Psoas muscle (tissue), 8 donors: ENCODE data around the gene IL21R. TPM values are rescaled to one million over a fixed set of nuclear protein-coding genes. Genes with fewer than 3 reads are reported as not detected.

Experiments
- ATAC-seq, 4 donors: fragments of 200-7000 bp; cut with Tn5 transposase; one replicate each; pipeline ENCODE4 v1.9.1; 2020; ENCODE audit warnings: moderate library complexity in 3 of 4, mild to moderate bottlenecking in 2 of 4
- DNase-seq, 2 donors: peaks; one replicate each; pipeline ENCODE4 v3.0.0-alpha.2; 2020
- H3K27ac ChIP-seq: fragments of 200-600 bp; one replicate; pipeline ENCODE4 v1.8.0; 2022
- H3K27me3 ChIP-seq, 3 donors: fragments of 200-600 bp in 1 of 3; one replicate each; pipeline versions ENCODE4 v1.6.1 to v1.8.0; 2013 to 2022; ENCODE audit warnings: low read length in 2 of 3, mild to moderate bottlenecking in 2 of 3, moderate library complexity in 1 of 3; ENCODE audit not compliant: insufficient read depth in 3 of 3
- H3K36me3 ChIP-seq, 2 donors: fragments of 200-600 bp in 1 of 2; one replicate each; pipeline versions ENCODE4 v1.6.1 to v1.8.0; 2013 to 2022; ENCODE audit warnings: low read depth in 1 of 2, mild to moderate bottlenecking in 1 of 2, moderate library complexity in 1 of 2; ENCODE audit not compliant: insufficient read depth in 1 of 2
- H3K4me1 ChIP-seq: fragments of 200-600 bp; one replicate; pipeline ENCODE4 v1.8.0; 2022
- H3K4me3 ChIP-seq: fragments of 200-600 bp; one replicate; pipeline ENCODE4 v1.8.0; 2022; ENCODE audit warnings: mild to moderate bottlenecking
- H3K9me3 ChIP-seq: fragments of 200-600 bp; one replicate; pipeline ENCODE4 v1.8.0; 2022
- CTCF ChIP-seq: fragments of 200-600 bp; IDR thresholded peaks from one replicate; pipeline ENCODE4 v1.8.0; 2022; ENCODE audit warnings: antibody characterized with exemption
- WGBS, 3 donors: extraction: QIAGEN DNeasy Blood & Tissue Kit; methylation state at CpG; one replicate each; pipeline versions ENCODE4 v1.1.6 to v1.1.7; 2013; 5-methylcytosine and 5-hydroxymethylcytosine counted together
- intact Hi-C, 2 donors: fragments of 100-400 bp; cut with DNase I; formaldehyde crosslinking; loops; one replicate each; pipeline versions ENCODE4 v1.11.0 to v1.14.2; 2022
- polyA plus RNA-seq, 3 donors: library from polyadenylated mRNA; stranded (reverse); fragments of 200-250 nt; gene quantifications; one replicate each; pipeline ENCODE4 v1.2.3, GENCODE V29; 2013
- total RNA-seq, 4 donors: library from RNA; stranded (reverse); fragmentation: NEBNext Ultra II Directional in 2 of 4; extraction: Animal tissue kit (Norgen Biotek cat#: 25700) in 2 of 4; gene quantifications; one replicate each; pipeline versions ENCODE4 v1.2.1 to v1.2.4, GENCODE V29; 2021 to 2023
- donor health status: healthy with polysubstance abuse.
- donor health status: DM: no; HTN: no; CAD: no; lungs with moderate emphysema.
- donor health status: Bipolar disorder and iron deficiency.
- donor health status: healthy.
- donor health status: DM: yes; HTN: yes; CAD: no.
- donor health status: DM: no; HTN: no; CAD: no.
- donor health status: DM: no; HTN: no; CAD: no.
- donor health status: DM: yes; HTN: yes; CAD: no.

IL21R gene
- total and polyA plus RNA-seq, 7 donors, result 0.01 to 0.15 (median 0.08) TPM; not detected in 2

GRCh38 chr16:27370318-27370717, 31.7 kb upstream of the IL21R start:
- TF ChIP-seq CTCF, result no peak
- H3K9me3 ChIP-seq, result no peaks in the 10 kb centered on the region
- H3K36me3 ChIP-seq, result no peaks in the 10 kb centered on the region
- no peak overlapping the region for H3K27ac ChIP-seq
- no peaks in the 10 kb centered on the region for H3K4me1 ChIP-seq
- intact Hi-C loops, result loop anchor here in 1 of 2 donors (2.0 kb wide), 1 partner anchor 138 kb away; no protein-coding TSS in a partner anchor
- ATAC-seq (no peak), DNase-seq (no peak)
- H3K27me3 ChIP-seq, result peaks cover 0 to 3% (median 0%) of the 10 kb centered on the region in 3 donors
- no peak overlapping the region for H3K4me3 ChIP-seq

DNA sequence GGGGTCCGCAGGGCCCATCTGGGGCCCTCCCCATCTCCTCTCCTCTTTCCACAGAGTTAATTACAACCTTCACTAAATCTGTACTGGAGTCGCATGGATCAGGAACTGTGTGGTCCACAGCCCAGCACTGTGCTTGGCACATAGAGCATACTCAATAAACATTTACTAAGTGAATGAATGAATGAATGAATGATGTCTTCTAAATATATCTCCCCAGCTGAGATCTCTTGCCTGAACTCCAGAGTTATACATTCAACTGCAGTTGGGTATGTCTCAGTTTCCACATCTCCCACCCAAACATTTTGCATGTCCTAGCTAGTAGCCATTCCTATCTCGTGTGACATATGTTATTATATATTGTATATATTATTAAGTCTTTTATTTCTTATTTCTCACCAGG, 28.7 kb upstream of the IL21R start:
- WGBS, 3 donors, result 87 to 94% (median 94%) methylated on average over 3 of the region's 3 CpGs
- ATAC-seq, result no peak
- no peak for TF ChIP-seq CTCF
- Histone ChIP-seq H3K4me3 (no peak overlapping the region), H3K27me3 (no peaks in the 10 kb centered on the region), H3K4me1 (no peaks in the 10 kb centered on the region), H3K27ac (no peak overlapping the region), H3K9me3 (no peaks in the 10 kb centered on the region), H3K36me3 (no peaks in the 10 kb centered on the region)
- intact Hi-C loops, result no loop called here
- DNase-seq, result no peak

DNA sequence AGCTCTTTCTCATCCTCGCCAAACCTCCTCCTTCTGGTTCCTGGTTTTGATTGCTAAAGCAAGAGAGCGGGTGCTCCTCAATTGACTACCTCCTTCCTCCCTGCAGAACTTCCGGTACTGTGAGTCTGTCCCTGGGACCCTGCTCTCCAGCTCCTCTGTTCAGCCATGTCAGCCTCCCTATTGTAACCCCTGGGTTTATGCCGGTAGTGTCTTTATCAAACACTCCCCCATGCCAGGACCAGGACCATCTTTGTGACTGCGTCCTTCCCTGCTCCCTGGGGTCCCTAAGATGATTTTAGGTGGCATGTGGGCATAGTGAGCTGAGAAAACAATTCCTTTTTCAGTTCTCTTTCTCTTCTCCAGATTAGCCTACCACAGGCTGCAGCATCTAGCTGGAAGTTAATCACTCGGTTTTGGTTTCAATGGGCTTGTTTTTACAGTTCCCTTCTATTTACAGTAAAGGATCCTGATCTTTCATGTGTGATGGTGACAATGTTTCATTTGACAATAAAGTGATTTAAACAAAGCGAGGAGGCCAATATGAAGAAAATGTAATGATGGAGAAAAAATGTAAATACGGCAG, 27.7 kb upstream of the IL21R start:
- H3K27me3 ChIP-seq, result no peaks in the 10 kb centered on the region
- H3K36me3 ChIP-seq, result no peaks in the 10 kb centered on the region
- no peak for TF ChIP-seq CTCF
- H3K27ac ChIP-seq, result no peak overlapping the region
- ATAC-seq, result no peak
- no peaks in the 10 kb centered on the region for H3K4me1 ChIP-seq
- H3K9me3 ChIP-seq, result no peaks in the 10 kb centered on the region
- no peak overlapping the region for H3K4me3 ChIP-seq
- DNase-seq, result no peak
- 74 to 77% (median 76%) methylated on average over 8 of the region's 8 CpGs for WGBS, 3 donors
- intact Hi-C loops, result no loop called here

GRCh38 chr16:27374804-27375425, 27.1 kb upstream of the IL21R start:
- Histone ChIP-seq H3K27me3 (no peaks in the 10 kb centered on the region), H3K4me1 (no peaks in the 10 kb centered on the region), H3K4me3 (no peak overlapping the region), H3K27ac (no peak overlapping the region), H3K9me3 (no peaks in the 10 kb centered on the region), H3K36me3 (no peaks in the 10 kb centered on the region)
- 16 to 22% (median 18%) methylated on average over 9 of the region's 9 CpGs for WGBS, 3 donors
- ATAC-seq, result peak in 3 of 4 donors; percentile 53 to 65 (median 54)
- DNase-seq, result peak; percentile 56 to 74
- intact Hi-C loops, result no loop called here
- peak; percentile 28 for TF ChIP-seq CTCF
